ENCODE results near the gene POLR1G. TPM values are rescaled to one million over a fixed set of nuclear protein-coding genes. Genes with fewer than 3 reads are reported as not detected.
"Not testable (repeated sequence)": the region's sequence is repeated elsewhere in the genome, so short reads cannot be mapped to it uniquely, and the experiment has no call there.

Gene POLR1G
- polyA plus RNA-seq, 10 donors, result 3.0 to 6.2 (median 4.3) TPM

DNA sequence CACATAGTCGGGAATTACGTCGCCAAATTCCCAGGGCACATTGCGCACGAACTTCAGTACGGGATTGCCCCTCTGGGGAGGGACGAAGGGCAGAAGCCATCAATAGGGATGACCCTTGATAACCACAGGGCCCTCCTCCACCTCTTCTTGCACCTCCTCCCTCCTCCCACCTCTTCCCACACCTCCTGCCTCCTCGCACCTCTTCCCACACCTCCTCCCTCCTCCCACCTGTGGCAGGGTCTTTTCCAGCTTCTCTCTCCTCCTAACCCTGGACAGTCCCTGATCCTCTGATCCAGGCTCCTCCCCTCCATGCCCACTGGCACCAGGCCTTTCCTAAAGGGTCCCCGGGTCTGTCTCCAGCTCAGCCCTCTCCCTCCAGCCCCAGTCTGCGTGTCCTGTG, 13.9 kb downstream of the POLR1G start:
- no peak for DNase-seq

DNA sequence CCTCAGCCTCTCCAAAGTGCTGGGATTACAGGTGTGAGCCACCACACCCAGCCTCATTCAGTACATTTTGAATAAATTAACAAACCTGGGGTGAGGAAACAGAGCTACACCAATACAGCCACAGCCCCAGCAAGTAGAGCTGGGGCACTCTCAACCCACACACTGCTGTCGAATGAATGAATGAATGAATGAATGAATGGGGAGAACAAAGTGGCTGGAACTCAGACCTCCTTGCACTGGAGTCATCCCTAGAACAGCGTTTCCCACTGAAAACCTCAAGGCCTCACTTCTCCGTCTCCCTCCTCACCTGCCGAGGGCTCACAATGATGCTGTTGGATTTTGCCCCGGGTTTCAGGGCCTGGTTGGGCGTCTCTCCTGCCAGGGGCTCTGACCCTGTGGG, 14.4 kb downstream of the POLR1G start:
- no peak for DNase-seq

DNA sequence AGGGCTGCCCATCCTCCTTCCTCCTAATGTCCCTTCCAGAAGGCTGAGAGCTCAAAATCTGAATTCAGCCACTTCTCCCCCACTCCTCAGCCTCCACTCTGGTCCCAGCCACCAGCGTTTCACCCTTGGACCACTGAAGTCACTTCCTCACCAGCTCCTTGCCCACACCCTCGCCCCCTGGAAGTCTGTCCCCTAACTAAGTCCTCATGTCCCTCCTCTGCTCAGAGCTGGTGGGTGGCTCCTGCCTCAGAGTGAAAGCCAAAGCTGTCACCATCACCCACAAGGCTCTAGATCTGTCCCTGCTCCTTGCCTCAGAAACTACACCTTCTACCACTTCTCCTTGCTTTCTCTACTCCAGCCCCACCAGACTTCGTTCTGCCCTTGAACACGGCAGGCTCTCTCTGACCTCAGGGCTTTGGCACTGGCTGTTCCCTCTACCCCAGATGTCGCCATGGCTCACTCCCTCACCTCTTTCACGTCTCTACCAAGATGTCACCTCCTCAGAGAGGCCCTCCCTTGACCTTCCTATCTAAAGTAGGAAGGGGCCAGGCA, 15.6 kb downstream of the POLR1G start:
- DNase-seq, result no peak

DNA sequence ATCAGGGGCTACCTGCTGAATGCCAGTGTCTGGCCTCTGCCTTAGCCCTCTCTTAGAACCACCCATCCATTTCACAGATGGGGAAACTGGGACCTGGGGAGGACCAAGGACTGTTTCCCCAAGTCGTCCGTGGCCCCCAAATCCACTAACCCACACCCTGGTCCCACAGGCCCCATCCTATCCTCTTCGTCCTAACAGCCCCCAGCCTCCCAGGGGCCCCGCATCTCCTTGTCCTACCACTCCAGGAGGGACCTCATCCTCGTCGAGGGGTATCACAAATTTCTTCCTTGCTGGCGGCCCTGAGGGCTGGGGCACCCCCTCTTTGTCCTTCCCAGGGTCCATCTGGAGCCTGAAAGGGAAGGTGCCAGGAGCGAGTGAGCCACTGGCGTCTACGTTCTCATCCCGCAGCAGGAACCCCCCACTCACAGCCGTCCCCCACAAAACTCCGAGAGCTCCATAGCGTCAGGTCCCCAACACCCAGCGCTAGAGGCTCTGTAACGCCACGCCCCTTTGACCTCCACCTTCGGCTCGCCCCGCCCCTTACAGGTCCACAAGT, 16.7 kb downstream of the POLR1G start:
- DNase-seq, result no peak

DNA sequence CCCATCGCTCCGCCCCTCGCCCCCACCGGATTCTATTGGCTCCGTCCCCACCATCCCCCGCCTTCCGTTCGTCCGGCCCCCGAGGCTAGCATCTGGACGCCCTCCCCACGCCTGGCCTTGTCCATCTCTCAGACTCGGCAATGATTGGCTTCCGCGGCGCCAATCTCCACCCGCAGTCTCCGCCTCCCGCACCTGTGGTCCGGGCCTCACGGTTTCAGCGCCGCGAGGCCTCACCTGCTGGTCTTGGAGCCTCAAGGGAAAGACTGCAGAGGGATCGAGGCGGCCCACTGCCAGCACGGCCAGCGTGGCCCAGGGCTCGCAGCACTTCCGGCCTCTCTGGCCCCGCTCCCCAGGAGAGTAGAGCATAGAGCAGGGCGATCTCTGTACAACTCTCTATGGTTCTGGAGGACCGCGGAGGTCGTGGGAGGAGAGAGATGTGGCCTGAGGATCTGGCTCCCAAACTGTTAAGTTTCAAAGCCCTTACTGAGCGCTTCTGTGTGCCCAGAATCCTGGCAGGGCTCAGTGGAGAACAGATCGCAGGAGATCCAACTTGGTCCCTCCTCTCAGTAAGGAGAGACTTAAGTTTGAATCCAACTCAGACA, 17.2 kb downstream of the POLR1G start, which contains the start of gene ERCC1:
Gene ERCC1 (minus strand): TSS at position 329 of the 602 bp plus-strand sequence. CDS start 543 bp downstream, outside the sequence.
- peak; percentile 90 to 97 (median 90) for DNase-seq

DNA sequence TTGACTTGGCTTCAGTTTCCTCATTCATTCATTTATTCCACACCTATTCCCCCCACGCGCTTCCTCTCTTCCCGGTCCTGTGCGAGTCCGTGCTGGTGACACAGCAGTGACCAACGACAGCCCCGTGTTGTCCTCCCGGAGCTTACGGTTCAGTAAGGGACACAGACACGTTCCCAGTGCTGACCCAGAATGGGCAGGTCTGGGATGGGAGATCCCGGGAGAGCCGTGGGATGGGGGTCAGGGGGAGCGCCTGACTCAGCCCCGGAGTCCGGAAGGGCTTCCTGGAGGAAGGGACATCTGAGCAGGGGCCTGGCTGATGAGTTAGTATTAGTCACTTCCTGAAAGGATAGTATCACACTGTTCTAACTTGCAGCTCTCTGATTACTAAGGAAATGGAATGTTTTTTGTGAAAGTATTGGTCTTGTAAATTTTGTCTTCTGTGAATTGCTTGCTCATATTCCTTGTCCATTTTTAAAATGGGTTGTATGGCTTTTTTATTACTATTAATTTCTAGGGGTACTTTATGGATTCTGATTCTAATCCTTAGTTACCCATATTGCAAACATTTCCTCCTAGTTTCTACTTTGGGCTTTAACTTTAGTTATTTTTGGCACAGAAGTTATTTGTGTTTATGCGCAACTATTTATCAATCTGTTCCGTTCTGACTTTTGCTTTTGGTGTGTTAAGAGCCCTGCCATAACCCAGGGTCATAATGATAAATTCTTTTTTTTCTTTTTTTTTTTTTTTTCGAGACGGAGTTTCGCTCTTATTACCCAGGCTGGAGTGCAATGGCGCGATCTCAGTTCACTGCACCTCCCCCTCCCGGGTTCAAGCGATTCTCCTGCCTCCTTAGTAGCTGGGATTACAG, 18.0 kb downstream of the POLR1G start:
- DNase-seq, result peak; percentile 26 to 85 (median 46)

DNA sequence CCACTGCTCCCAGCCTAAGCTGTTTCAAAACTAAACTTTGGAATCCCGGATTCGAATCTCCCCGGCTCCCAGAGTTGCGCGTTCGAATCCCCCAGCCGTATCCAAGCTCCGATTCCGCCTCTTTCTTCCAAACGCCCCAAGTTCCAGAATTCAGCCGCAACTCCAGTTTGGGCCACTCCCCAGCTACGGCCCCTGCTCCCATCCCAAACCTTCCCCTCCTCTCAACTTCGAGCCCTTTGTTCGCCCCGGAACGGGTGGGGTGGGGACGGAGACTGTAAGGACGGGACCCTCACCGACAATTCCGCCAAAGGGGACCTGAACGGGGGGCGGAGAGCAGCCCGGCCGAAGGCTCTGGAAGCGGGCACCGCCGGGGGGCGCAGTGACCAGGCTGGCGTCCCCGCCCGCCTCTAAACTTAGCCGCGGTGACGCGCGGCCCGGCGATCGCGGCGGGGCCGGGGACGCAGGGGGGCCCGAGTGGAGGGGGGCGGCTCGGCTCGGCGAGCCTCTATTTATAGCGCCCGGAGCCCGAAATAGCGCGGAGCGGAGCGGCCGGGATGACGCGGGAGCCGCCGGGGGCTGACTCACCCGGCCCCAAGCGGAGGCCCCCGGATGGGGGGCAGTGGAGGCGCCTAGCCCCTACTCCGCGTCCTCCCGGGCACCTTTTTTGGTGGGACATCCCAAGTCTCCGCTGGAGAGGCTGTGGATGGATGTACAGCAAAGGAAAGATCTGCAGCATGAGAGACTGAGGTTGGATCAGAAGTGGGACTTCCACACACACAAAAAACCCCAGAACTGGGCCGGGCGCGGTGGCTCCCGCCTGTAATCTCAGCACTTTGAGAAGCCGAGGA, 22.2 kb downstream of the POLR1G start:
- peak; percentile 60 to 79 (median 77) for DNase-seq

DNA sequence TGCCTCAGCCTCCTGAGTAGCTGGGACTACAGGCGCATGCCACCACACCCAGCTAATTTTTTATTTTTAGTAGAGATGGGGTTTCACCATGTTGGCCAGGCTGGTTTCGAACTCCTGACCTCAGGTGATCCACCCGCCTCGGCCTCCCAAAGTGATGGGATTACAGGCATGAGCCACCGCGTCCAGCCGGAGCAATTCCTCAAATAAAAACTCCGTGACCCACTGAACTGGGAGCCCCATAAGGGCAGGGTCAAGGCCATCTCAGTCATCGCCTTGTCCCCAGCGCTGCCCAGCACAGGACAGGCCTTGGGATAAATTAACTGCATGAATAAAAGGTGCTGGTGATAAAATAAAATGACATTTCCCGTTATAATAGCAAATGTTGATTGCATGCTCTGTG, 23.5 kb downstream of the POLR1G start:
- DNase-seq, result not testable (repeated sequence)

DNA sequence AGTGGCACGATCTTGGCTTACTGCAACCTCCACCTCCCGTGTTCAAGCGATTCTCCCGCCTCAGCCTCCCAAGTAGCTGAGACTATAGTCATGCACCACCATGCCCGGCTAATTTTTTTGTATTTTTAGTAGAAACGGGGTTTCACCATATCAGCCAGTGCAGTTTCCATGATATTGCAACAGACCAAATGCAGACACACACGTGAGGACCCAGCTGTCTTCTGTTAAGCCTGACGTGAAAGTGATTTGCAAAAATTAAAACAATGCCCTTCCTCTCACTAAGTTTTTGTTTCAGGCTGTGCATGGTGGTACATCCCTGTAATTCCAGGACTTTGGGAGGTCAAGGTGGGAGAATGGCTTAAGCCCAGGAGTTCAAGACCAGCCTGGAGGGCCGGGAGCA, 24.6 kb downstream of the POLR1G start:
- peak in 1 of 3 donors; percentile 14 for DNase-seq

DNA sequence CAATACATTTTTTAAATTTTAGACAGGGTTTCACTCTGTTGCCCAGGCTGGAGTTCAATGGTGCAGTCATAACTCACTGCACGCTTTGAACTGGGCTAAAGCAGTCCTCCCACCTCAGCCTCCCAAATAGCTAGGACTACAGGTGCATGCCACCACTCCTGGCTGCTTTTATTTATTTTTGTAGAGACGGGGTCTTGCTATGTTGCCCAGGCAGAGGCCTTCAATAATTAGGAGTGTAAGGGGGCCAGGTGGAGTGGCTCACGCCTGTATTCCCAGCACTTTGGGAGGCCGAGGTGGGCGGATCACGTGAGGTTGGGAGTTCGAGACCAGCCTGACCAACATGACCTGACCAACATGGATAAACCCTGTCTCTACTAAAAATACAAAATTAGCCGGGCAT, 26.1 kb downstream of the POLR1G start:
- not testable (repeated sequence) for DNase-seq

DNA sequence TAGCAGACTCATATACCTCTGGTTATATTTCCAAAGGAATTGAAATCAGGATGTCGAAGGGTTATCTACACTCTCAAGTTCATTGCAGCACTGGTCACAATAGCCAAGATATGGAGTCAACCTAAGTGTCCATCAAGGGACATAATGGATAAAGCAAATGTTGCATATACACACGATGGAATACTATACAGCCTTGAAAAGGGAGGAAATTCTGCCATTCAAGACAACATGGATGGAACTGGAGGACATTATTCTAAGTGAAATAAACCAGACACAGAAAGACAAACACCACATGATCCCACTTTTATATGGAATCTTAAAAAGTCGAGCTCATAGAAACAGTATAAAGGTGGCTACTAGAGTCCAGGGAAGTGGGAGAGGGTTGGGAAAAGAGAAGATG, 30.9 kb downstream of the POLR1G start:
- no peak for DNase-seq

DNA sequence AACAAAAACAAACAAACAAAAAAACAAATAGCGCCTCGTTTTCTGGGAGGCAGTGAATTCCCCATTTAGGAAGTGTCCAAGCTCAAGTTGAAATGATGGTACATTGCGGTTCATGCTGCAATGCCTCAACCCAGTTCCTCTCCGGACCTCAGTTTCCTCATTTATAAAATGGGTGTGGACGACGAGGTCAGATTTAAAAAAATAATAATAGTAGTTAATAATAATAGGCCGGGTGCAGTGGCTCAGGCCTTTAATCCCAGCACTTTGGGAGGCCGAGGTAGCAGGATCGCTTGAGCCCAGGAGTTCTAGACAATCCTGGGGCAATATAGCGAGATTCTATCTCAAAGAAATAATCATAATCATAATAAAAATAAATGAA, 32.7 kb downstream of the POLR1G start:
- no peak for DNase-seq

DNA sequence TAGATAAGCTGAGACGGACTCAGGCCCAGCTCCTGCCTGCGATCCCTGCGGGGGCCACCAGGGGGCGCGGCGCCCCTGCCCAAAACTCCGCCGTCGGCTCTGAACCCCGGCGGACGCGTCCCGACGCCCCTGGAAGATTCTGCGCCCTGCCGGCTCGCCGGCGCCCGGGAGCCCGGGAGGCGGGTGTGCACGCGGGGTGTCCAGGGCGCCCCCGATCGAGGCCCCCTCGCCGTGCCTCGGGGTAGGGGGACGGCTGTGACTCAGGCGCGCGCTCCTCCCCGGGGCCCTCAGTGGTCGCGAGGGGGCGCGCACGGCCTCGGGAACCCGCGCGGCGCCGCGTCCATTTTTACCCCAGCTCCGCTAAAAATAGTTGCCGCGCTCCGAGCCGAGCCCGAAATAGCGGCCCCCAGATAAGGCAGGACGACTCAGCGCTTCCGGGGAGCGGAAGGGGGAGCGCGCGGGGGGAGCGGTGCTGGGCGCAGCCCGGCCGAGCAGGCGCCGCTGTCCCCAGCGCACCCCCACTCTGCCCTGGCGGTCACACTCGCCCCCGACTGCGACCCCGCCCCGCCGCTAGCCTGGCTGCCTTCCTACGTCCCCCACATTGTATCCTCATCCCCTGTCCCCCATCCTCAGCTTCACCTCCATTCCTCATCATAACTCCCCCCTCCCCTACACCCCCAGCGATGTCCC, 33.3 kb downstream of the POLR1G start:
- peak; percentile 89 to 96 (median 90) for DNase-seq

DNA sequence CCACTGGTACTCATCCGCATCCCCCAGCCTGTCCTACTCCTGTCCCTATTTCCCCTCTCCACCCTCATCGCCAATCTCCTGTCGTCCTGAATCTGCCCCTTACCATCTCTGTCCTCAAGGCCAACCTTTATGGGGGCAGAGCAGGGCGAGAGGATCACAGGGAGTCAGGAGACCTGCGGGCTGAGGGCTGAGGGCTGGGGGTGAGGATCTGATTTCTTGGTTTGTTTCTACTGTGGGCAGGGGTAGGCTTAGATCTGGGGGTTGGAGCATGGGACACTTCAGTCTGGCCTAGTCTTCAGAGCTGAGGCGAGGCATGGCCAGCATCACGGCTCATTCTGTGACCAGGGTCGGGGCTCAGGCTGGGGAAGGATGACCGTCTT, 33.8 kb downstream of the POLR1G start:
- DNase-seq, result no peak

DNA sequence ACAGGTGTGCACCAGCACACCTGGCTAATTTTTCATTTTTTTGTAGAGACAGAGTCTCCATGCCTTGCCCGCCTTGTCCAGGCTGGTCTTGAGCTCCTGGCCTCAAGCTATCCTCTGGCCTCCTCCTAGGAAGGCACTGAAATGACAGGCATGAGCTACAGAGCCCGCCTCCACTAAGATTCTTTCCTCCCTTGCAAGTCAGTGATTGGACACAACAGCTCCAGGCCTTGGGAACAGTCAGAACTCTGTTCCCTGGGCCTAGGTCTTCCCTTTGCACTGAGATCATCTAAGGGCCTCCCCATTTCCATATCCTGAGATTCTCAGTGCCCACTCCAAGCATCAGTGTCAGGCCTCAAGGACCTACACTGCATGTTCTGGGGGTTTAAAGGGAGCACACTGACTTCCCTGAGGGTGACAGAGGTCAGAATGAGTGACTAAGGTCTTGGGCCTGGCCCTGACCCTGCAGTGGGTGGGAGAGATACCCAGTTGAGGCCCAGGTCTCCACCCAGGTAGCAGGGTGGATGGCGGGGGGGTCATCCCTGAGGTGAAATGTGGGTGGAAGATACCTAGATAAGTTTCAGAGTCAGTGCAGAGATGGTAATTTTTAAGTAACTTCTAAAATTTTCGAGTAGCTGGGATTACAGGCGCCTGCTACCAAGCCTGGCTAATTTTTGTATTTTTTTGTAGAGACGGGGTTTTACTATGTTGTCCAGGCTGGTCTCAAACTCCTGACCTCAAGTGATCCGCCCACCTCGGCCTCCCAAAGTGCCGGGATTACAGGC, 34.6 kb downstream of the POLR1G start:
- peak in 1 of 3 donors; percentile 45 for DNase-seq

DNA sequence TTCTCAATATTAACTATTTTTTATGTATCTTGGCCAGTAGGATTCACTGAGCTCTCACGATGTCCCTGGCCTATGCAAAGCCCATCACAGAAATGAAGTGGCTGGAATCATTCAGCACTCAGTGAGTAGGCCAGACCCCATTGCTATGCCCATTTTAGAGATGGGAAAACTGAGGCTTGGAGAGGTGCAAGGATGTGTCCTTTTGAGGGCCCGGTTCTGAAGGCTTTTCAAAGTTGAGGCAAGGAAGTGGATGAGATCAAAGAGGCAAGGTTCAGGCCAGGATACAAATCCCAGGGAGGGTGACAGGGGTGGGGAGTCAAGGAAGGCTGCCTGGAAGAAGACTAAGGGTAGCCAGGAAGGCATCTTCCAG, 35.9 kb downstream of the POLR1G start:
- peak in 1 of 3 donors; percentile 33 for DNase-seq

DNA sequence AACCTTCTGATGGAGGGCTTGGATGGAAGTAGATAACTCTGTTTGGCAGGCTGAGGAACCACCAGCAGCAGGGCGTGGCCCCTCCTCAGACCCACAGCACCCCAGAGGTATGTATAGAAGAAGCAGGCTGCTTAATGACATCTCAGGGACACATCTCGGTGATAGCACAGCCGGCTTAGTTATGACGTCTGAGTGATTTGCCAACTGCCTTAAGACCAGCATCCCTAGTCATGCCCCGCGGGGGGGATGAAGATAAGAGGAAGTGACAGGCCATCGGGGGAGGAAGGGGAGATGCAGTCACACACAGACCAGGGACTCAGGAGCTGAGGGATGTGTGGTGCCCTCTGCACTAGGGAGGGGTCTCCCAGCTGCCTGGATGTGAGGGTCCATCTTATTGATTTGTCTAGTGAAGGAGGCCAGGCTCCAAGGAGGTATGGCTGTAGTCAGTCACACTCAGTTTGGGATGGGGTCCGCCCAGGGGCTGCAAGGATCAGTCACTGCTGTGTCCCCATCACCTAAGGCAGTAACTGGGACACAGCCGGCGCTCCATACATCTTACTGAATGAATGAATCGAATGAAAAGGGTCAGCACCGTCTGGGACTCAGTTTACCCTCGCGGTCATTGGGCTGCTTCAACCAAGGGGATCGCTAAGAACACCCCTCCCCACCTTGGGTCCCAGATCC, 36.5 kb downstream of the POLR1G start:
- peak in 2 of 3 donors; percentile 53 to 72 for DNase-seq

DNA sequence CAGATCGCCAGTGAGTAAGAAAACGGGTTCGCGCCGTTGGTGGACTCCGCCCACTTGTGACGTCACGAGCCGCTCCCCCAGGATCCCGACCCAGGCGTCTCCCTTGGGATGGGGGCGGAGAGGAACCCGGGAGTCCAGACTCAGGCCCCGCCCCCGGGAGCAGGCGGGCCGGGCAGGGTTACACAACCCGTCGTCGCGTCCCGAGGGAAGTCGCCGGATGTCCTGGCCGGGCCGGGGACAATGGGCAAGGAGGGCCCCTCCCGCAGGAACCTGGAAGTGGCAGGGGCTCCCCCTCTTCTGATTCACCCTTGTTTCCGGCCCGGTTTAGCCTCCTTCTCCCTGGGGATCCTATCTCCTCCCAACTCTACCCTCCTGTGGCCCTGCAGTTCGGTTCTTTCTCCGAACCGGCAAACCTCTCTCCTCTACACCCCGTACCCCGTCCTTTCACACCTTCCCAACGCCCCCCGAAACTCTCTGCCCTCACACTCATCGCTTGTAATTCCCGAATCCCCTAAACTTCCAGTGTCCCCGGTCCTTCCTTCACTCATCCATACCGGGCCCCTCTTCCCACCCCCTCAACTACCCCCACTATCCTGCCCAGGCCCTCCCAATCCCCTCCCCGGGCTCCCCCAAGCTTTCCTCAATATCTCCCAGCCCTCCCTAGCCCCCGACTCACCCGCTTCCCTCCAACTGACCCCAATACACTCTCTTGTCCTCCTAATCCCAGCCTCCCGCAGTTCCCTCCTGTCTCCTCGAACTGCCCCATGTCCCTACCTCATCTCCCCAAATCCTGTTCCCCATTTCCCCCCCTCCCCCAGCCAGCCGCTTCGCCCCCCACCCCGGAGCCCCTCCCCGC, 37.2 kb downstream of the POLR1G start:
- peak; percentile 84 to 92 (median 87) for DNase-seq
